Endodermal cell (in vitro differentiated cells): ENCODE data around the gene NDUFS7. TPM values are rescaled to one million over a fixed set of nuclear protein-coding genes. Genes with fewer than 3 reads are reported as not detected.
A peak's percentile ranks its signal among the peaks of the same experiment; 100 is the strongest.

Source experiments
- DNase-seq: peaks from one replicate; pipeline ENCODE4 v3.0.0-alpha.2; 2017
- H3K27ac ChIP-seq: 2 replicates; pipeline ENCODE4 v1.5.1; 2013; ENCODE audit warnings: mild to moderate bottlenecking, low read depth, low read length, moderate library complexity
- H3K27me3 ChIP-seq: 2 replicates; pipeline ENCODE4 v1.6.1; 2013; ENCODE audit warnings: mild to moderate bottlenecking, low read length, moderate library complexity; ENCODE audit not compliant: insufficient read depth, control insufficient read depth, poor library complexity, severe bottlenecking
- H3K36me3 ChIP-seq: 2 replicates; pipeline ENCODE4 v1.7.0; 2013; ENCODE audit warnings: mild to moderate bottlenecking, low read length, moderate library complexity; ENCODE audit not compliant: control insufficient read depth, insufficient read depth
- H3K4me1 ChIP-seq: one replicate; pipeline ENCODE4 v1.7.0; 2013; ENCODE audit warnings: low read length; ENCODE audit not compliant: control insufficient read depth, insufficient read depth
- H3K4me3 ChIP-seq: 2 replicates; pipeline ENCODE4 v1.5.1; 2013; ENCODE audit warnings: mild to moderate bottlenecking, low read length, moderate library complexity
- H3K9ac ChIP-seq: 2 replicates; pipeline ENCODE4 v1.6.1; 2013; ENCODE audit warnings: mild to moderate bottlenecking, low read length, moderate library complexity; ENCODE audit not compliant: poor library complexity, severe bottlenecking; ENCODE audit errors: extremely low read depth
- H3K9me3 ChIP-seq: 2 replicates; pipeline ENCODE4 v1.6.1; 2013; ENCODE audit warnings: mild to moderate bottlenecking, low read length, moderate library complexity; ENCODE audit not compliant: control insufficient read depth
- H3K27ac Mint-ChIP-seq: 2 replicates; pipeline ENCODE4 v1.8.0; 2020; ENCODE audit warnings: mixed read lengths
- H3K27me3 Mint-ChIP-seq: 2 replicates; pipeline ENCODE4 v1.8.0; 2021; ENCODE audit warnings: mild to moderate bottlenecking, mixed read lengths; ENCODE audit not compliant: insufficient read depth
- H3K36me3 Mint-ChIP-seq: 2 replicates; pipeline ENCODE4 v1.8.0; 2020; ENCODE audit warnings: low read depth, mixed read lengths
- H3K4me1 Mint-ChIP-seq: 2 replicates; pipeline ENCODE4 v1.8.0; 2020; ENCODE audit warnings: mixed read lengths
- H3K4me3 Mint-ChIP-seq: 2 replicates; pipeline ENCODE4 v1.8.0; 2020; ENCODE audit warnings: mild to moderate bottlenecking, moderate library complexity, mixed read lengths
- H3K9me3 Mint-ChIP-seq: 2 replicates; pipeline ENCODE4 v1.8.0; 2020; ENCODE audit warnings: mild to moderate bottlenecking, mixed read lengths
- CTCF ChIP-seq: fragments of 200-600 bp; sonication (generic); conservative IDR thresholded peaks from 2 replicates; pipeline ENCODE4 v1.5.0; 2021; ENCODE audit warnings: antibody characterized with exemption, mild to moderate bottlenecking
- WGBS, 2 experiments: methylation state at CpG; one replicate each; pipeline versions ENCODE4 v1.1.5 to v1.1.7; 2013; ENCODE audit warnings: missing lambda C conversion rate in 2 of 2, mixed read lengths in 1 of 2; ENCODE audit not compliant: insufficient coverage in 1 of 2, insufficient read length in 1 of 2; 5-methylcytosine and 5-hydroxymethylcytosine counted together
- total RNA-seq, 2 donors: library from RNA; stranded (reverse); fragmentation: NEBNext Ultra II Directional in 1 of 2; extraction: Animal tissue kit (Norgen Biotek cat#: 25700) in 1 of 2; gene quantifications; 2 replicates in 1 of 2; 3 replicates in 1 of 2; pipeline ENCODE4 v1.2.1, GENCODE V29; 2021

NDUFS7 gene
- total RNA-seq, 2 donors from 2014 or later, result 57.0 to 62.5 TPM

GRCh38 chr19:1364070-1364704 is 19.5 kb upstream of the NDUFS7 start:
- Histone ChIP-seq H3K9me3 (no peaks in the 10 kb centered on the region), H3K27me3 (no peaks in the 10 kb centered on the region), H3K27ac (no peak overlapping the region), H3K36me3 (peaks cover 81% of the 10 kb centered on the region), H3K4me1 (no peaks in the 10 kb centered on the region), H3K9ac (no peak overlapping the region), H3K4me3 (no peak overlapping the region)
- H3K4me1 Mint-ChIP-seq, result peaks cover 9% of the 10 kb centered on the region
- WGBS, 2 experiments, result 94 to 95% methylated on average over 10 to 15 of the region's 15 CpGs
- no peak for DNase-seq
- TF ChIP-seq CTCF, result peak; percentile 61
- H3K27me3 Mint-ChIP-seq, result no peaks in the 10 kb centered on the region
- peaks cover 65% of the 10 kb centered on the region for H3K36me3 Mint-ChIP-seq
- no peak overlapping the region for H3K4me3 Mint-ChIP-seq
- H3K27ac Mint-ChIP-seq, result no peak overlapping the region
- H3K9me3 Mint-ChIP-seq, result no peaks in the 10 kb centered on the region

- H3K9me3 ChIP-seq, result no peaks in the 10 kb centered on the region
- 93% methylated on average over 35 to 37 of the region's 37 CpGs for WGBS, 2 experiments
- H3K9ac ChIP-seq, result no peak overlapping the region
- no peaks in the 10 kb centered on the region for H3K27me3 ChIP-seq
- peak overlapping the region; percentile 37 for H3K27ac Mint-ChIP-seq
- H3K4me1 ChIP-seq, result no peaks in the 10 kb centered on the region
- peaks cover 5% of the 10 kb centered on the region for H3K4me1 Mint-ChIP-seq
- no peak for TF ChIP-seq CTCF
- H3K27ac ChIP-seq, result peak overlapping the region; percentile 36
- H3K36me3 Mint-ChIP-seq, result peaks cover 60% of the 10 kb centered on the region
- no peaks in the 10 kb centered on the region for H3K27me3 Mint-ChIP-seq
- H3K36me3 ChIP-seq, result peaks cover 78% of the 10 kb centered on the region
- H3K9me3 Mint-ChIP-seq, result no peaks in the 10 kb centered on the region
- DNase-seq, result no peak
- H3K4me3 ChIP-seq, result no peak overlapping the region
- H3K4me3 Mint-ChIP-seq, result no peak overlapping the region
These were observed 18.1 kb upstream of the NDUFS7 start for GRCh38 chr19:1365319-1366269.

GRCh38 chr19:1366296-1366695 is 17.4 kb upstream of the NDUFS7 start:
- WGBS, 2 experiments, result 94 to 100% methylated on average over 1 to 10 of the region's 10 CpGs
- H3K4me3 ChIP-seq, result no peak overlapping the region
- Mint-ChIP-seq H3K36me3 (peaks cover 61% of the 10 kb centered on the region), H3K4me3 (no peak overlapping the region), H3K4me1 (no peaks in the 10 kb centered on the region), H3K27me3 (no peaks in the 10 kb centered on the region), H3K9me3 (no peaks in the 10 kb centered on the region), H3K27ac (peak overlapping the region; percentile 21)
- H3K36me3 ChIP-seq, result peaks cover 80% of the 10 kb centered on the region
- H3K9me3 ChIP-seq, result no peaks in the 10 kb centered on the region
- DNase-seq, result no peak
- H3K27ac ChIP-seq, result no peak overlapping the region
- no peaks in the 10 kb centered on the region for H3K27me3 ChIP-seq
- no peaks in the 10 kb centered on the region for H3K4me1 ChIP-seq
- no peak overlapping the region for H3K9ac ChIP-seq
- no peak for TF ChIP-seq CTCF
